Measurements from ENCODE around the gene TMOD1. TPM values are rescaled to one million over a fixed set of nuclear protein-coding genes. Genes with fewer than 3 reads are reported as not detected.
"Not testable (repeated sequence)": the region's sequence is repeated elsewhere in the genome, so short reads cannot be mapped to it uniquely, and the experiment has no call there.

The TMOD1 gene
- total RNA-seq, 1 experiment from 2014 or later = not detected

DNA sequence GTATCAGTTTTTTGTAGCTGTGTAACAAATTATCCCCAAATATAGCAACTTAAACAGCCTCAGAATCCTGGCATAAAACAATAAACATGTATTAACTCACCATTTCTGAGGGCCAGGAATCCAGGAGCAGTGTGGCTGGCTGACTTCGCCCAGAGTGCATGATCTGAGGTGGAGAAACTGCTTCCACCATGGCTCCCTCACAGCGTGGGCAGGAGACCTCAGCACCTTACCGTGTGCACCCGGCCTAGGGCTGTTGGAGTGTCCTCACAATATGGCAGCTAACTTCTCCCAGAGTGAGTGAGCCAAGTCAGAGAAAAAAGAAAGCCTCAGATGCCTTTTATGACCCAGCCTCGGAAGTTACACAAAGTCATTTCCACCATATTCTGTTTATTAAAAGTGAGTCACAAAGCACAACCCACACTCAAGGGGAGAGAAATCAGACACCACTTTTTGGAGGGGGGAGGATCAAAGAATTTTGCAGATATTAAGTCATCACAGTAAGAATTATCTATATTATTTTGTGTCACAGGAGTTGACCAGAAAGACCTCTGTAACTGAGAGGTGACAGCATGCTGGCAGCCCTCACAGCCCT lies 72.1 kb downstream of the TMOD1 start:
- Histone ChIP-seq H4K20me1 (ENCODE audit: insufficient read depth, low read depth, low read length) (no peaks in the 10 kb centered on the region), H3K27me3 (ENCODE audit: low read length) (no peaks in the 10 kb centered on the region), H3K27ac (ENCODE audit: low read length) (no peak overlapping the region), H3K79me2 (ENCODE audit: low read length) (no peaks in the 10 kb centered on the region), H2AFZ (ENCODE audit: low read length) (no peak overlapping the region), H3K4me2 (ENCODE audit: low read depth, low read length, poor library complexity, severe bottlenecking) (no peak overlapping the region), H3K9ac (ENCODE audit: low read length) (no peak overlapping the region), H3K9me2 (replicated peaks; ENCODE audit: insufficient read depth, low read length) (no peaks in the 10 kb centered on the region), H3K36me3 (ENCODE audit: insufficient read depth, low read length) (no peaks in the 10 kb centered on the region), H3K4me1 (ENCODE audit: low read length) (no peaks in the 10 kb centered on the region), H3K9me3 (ENCODE audit: low read length) (no peaks in the 10 kb centered on the region), H3K4me3 (ENCODE audit: low read length) (no peak overlapping the region)
- DNase-seq = no peak

DNA sequence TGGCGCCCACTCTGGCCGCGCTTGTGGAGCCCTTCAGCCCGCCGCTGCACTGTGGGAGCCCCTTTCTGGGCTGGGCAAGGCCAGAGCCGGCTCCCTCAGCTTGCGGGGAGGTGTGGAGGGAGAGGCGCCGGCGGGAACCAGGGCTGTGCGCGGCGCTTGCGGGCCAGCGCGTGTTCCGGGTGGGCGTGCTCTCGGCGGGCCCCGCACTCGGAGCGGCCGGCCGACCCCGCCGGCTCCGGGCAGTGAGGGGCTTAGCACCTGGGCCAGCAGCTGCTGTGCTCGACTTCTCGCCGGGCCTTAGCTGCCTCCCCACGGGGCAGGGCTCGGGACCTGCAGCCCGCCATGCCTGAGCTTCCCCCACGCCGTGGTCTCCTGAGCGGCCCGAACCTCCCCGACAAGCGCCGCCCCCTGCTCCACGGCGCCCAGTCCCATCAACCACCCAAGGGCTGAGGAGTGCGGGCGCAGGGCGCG lies 72.7 kb downstream of the TMOD1 start:
- DNase-seq; H3K27ac ChIP-seq (ENCODE audit: low read length): not testable (repeated sequence)

DNA sequence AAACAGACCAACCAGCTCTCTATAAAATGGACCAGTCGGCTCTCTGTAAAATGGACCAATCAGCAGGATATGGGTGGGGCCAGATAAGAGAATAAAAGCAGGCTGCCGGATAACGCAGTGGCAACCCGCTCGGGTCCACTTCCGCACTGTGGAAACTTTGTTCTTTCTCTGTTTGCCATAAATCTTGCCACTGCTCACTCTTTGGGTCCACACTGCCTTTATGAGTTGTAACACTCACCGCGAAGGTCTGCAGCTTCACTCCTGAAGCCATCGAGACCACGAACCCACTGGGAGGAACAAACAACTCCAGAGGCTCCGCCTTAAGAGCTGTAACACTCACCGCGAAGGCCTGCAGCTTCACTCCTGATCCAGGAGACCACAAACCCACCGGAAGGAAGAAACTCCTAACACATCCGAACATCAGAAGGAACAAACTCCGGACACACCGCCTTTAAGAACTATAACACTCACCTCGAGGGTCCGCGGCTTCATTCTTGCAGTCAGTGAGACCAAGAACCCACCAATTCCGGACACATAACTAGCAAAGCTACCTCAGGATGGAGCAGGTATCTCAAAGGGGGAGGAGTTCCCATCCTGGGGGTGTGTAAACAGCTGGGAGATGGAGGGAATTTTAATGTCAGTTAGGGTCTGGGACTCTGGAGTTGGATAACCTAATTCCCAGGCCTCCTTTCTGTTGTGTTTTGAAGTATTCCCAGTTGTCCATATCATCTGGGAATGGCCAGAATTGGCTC lies 73.6 kb downstream of the TMOD1 start:
- H2AFZ ChIP-seq (ENCODE audit: low read length); H3K27ac ChIP-seq (ENCODE audit: low read length); DNase-seq; H3K9me2 ChIP-seq (replicated peaks; ENCODE audit: insufficient read depth, low read length); H3K79me2 ChIP-seq (ENCODE audit: low read length); H3K36me3 ChIP-seq (ENCODE audit: insufficient read depth, low read length); H3K4me1 ChIP-seq (ENCODE audit: low read length); H4K20me1 ChIP-seq (ENCODE audit: insufficient read depth, low read depth, low read length); H3K9ac ChIP-seq (ENCODE audit: low read length); H3K9me3 ChIP-seq (ENCODE audit: low read length); H3K4me2 ChIP-seq (ENCODE audit: low read depth, low read length, poor library complexity, severe bottlenecking); H3K27me3 ChIP-seq (ENCODE audit: low read length); H3K4me3 ChIP-seq (ENCODE audit: low read length): not testable (repeated sequence)

More for the DNA sequence above, 72.7 kb downstream of the TMOD1 start:
- H3K9me2 ChIP-seq (replicated peaks; ENCODE audit: insufficient read depth, low read length); H2AFZ ChIP-seq (ENCODE audit: low read length); H3K4me1 ChIP-seq (ENCODE audit: low read length); H4K20me1 ChIP-seq (ENCODE audit: insufficient read depth, low read depth, low read length); H3K9me3 ChIP-seq (ENCODE audit: low read length); H3K4me3 ChIP-seq (ENCODE audit: low read length); H3K36me3 ChIP-seq (ENCODE audit: insufficient read depth, low read length); H3K9ac ChIP-seq (ENCODE audit: low read length); H3K4me2 ChIP-seq (ENCODE audit: low read depth, low read length, poor library complexity, severe bottlenecking); H3K27me3 ChIP-seq (ENCODE audit: low read length); H3K79me2 ChIP-seq (ENCODE audit: low read length): not testable (repeated sequence)

DNA sequence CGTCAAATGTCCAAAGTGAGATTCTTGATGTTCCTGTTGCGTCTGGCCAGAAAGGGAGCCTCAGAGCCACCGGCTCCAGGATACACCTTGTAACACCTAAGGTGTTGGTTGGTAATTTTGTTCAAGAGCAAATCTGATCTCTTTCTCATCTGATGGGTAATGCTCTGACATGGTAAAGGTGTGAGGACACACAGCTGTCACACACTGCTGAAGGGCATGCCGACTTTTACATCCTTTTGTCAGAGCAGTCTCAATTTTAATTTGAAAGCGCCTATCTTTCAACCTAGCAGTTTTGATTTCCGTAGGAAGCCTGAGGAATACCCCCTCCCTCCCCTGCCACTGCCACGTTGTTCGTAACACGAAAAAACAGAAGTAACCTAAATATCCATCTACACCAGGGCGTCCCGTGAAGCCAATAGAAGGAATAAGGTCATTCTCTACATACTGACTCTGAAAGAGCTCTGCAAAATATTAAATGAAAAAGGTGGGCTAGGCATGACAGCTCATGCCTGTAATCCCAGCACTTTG lies 74.3 kb downstream of the TMOD1 start:
- Histone ChIP-seq H2AFZ (ENCODE audit: low read length) (no peak overlapping the region), H4K20me1 (ENCODE audit: insufficient read depth, low read depth, low read length) (no peaks in the 10 kb centered on the region), H3K27me3 (ENCODE audit: low read length) (no peaks in the 10 kb centered on the region), H3K36me3 (ENCODE audit: insufficient read depth, low read length) (no peaks in the 10 kb centered on the region), H3K4me1 (ENCODE audit: low read length) (no peaks in the 10 kb centered on the region), H3K9me2 (replicated peaks; ENCODE audit: insufficient read depth, low read length) (no peaks in the 10 kb centered on the region), H3K4me3 (ENCODE audit: low read length) (no peak overlapping the region), H3K27ac (ENCODE audit: low read length) (no peak overlapping the region), H3K4me2 (ENCODE audit: low read depth, low read length, poor library complexity, severe bottlenecking) (no peak overlapping the region), H3K9ac (ENCODE audit: low read length) (no peak overlapping the region), H3K79me2 (ENCODE audit: low read length) (no peaks in the 10 kb centered on the region), H3K9me3 (ENCODE audit: low read length) (no peaks in the 10 kb centered on the region)
- no peak for DNase-seq

DNA sequence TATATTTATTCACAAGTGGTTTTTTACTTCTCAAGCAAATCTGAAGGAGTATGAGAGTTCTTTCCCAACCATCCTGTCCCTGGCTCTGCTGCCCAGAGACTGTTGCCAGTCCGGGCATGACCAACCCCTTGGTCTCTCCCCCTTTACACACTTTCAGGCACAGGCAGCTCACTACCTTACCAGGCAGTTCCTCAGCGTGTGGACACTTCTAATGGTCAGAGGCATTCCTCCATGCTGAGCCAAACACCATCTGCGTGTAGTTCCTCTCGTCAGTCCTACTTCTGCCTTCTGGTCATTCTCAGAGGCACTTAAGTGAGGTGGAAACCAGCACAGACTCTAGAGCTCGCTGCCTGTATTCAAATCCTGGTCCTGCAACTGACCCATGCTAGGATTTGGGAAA lies 75.6 kb downstream of the TMOD1 start:
- H3K9me3 ChIP-seq (ENCODE audit: low read length) = no peaks in the 10 kb centered on the region
- H3K4me3 ChIP-seq (ENCODE audit: low read length) = no peak overlapping the region
- H3K4me1 ChIP-seq (ENCODE audit: low read length) = no peaks in the 10 kb centered on the region
- H3K27me3 ChIP-seq (ENCODE audit: low read length) = no peaks in the 10 kb centered on the region
- no peaks in the 10 kb centered on the region for H4K20me1 ChIP-seq (ENCODE audit: insufficient read depth, low read depth, low read length)
- H3K27ac ChIP-seq (ENCODE audit: low read length) = no peak overlapping the region
- no peak overlapping the region for H3K9ac ChIP-seq (ENCODE audit: low read length)
- no peak overlapping the region for H3K4me2 ChIP-seq (ENCODE audit: low read depth, low read length, poor library complexity, severe bottlenecking)
- H2AFZ ChIP-seq (ENCODE audit: low read length) = no peak overlapping the region
- H3K79me2 ChIP-seq (ENCODE audit: low read length) = no peaks in the 10 kb centered on the region
- H3K36me3 ChIP-seq (ENCODE audit: insufficient read depth, low read length) = no peaks in the 10 kb centered on the region
- no peaks in the 10 kb centered on the region for H3K9me2 ChIP-seq (replicated peaks; ENCODE audit: insufficient read depth, low read length)
- DNase-seq = no peak

DNA sequence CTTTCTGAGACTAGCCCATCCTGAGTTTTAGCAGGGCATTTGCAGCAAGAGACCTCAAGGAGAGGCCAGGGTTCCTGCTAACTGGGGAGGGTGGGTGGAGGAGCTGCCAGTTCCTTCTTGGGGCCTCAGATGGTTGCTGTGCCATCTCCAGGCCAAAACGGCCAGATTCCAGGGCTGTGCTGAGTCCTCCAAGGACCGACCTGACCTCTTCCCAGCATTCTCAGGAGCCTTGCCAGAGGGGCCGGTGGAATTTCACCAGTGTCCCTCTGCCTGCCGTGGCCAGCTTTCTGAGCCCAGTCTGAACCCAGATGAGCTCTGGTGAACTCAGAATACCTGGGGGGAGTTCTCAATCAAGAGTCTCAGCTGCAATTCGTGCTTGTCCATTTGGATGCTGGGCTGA lies 77.4 kb downstream of the TMOD1 start:
- Histone ChIP-seq H3K27me3 (ENCODE audit: low read length) (no peaks in the 10 kb centered on the region), H3K4me2 (ENCODE audit: low read depth, low read length, poor library complexity, severe bottlenecking) (no peak overlapping the region), H3K9ac (ENCODE audit: low read length) (no peak overlapping the region), H3K9me3 (ENCODE audit: low read length) (no peaks in the 10 kb centered on the region), H3K79me2 (ENCODE audit: low read length) (no peaks in the 10 kb centered on the region), H4K20me1 (ENCODE audit: insufficient read depth, low read depth, low read length) (no peaks in the 10 kb centered on the region), H3K27ac (ENCODE audit: low read length) (no peak overlapping the region), H3K4me3 (ENCODE audit: low read length) (no peak overlapping the region), H2AFZ (ENCODE audit: low read length) (no peak overlapping the region), H3K36me3 (ENCODE audit: insufficient read depth, low read length) (no peaks in the 10 kb centered on the region), H3K9me2 (replicated peaks; ENCODE audit: insufficient read depth, low read length) (no peaks in the 10 kb centered on the region), H3K4me1 (ENCODE audit: low read length) (no peaks in the 10 kb centered on the region)
- DNase-seq = no peak

DNA sequence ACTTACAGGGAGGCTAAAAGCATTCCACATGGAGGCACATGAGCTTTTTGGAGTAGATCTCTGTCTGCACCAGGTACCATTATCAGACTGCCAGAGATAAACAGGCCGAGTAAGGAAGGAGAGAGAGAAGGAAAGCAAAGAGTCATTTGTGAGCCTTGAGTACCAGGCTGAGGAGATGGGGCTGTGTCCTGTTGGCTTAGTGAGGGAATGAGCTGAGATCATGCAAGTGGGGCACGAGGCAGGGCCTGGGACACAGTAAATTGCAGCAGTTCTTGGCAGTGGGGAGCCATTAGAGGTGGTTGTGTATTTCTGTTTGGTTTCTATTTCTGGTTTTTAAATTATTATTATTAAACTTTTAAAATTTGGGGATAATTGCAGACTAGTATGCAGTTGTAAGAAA lies 78.4 kb downstream of the TMOD1 start:
- H3K9me3 ChIP-seq (ENCODE audit: low read length) = no peaks in the 10 kb centered on the region
- no peaks in the 10 kb centered on the region for H3K36me3 ChIP-seq (ENCODE audit: insufficient read depth, low read length)
- H3K27me3 ChIP-seq (ENCODE audit: low read length) = no peaks in the 10 kb centered on the region
- H3K4me2 ChIP-seq (ENCODE audit: low read depth, low read length, poor library complexity, severe bottlenecking) = no peak overlapping the region
- no peaks in the 10 kb centered on the region for H3K79me2 ChIP-seq (ENCODE audit: low read length)
- H3K4me3 ChIP-seq (ENCODE audit: low read length) = no peak overlapping the region
- H3K27ac ChIP-seq (ENCODE audit: low read length) = no peak overlapping the region
- no peak for DNase-seq
- H2AFZ ChIP-seq (ENCODE audit: low read length) = no peak overlapping the region
- H4K20me1 ChIP-seq (ENCODE audit: insufficient read depth, low read depth, low read length) = no peaks in the 10 kb centered on the region
- no peak overlapping the region for H3K9ac ChIP-seq (ENCODE audit: low read length)
- H3K4me1 ChIP-seq (ENCODE audit: low read length) = no peaks in the 10 kb centered on the region
- no peaks in the 10 kb centered on the region for H3K9me2 ChIP-seq (replicated peaks; ENCODE audit: insufficient read depth, low read length)

DNA sequence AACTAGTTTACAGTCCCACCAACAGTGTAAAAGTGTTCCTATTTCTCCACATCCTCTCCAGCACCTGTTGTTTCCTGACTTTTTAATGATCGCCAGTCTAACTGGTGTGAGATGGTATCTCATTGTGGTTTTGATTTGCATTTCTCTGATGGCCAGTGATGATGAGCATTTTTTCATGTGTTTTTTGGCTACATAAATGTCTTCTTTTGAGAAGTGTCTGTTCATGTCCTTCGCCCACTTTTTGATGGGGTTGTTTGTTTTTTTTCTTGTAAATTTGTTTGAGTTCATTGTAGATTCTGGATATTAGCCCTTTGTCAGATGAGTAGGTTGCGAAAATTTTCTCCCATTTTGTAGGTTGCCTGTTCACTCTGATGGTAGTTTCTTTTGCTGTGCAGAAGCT lies 80.1 kb downstream of the TMOD1 start:
- H3K9ac ChIP-seq (ENCODE audit: low read length); H3K27me3 ChIP-seq (ENCODE audit: low read length); H3K9me2 ChIP-seq (replicated peaks; ENCODE audit: insufficient read depth, low read length); DNase-seq; H3K79me2 ChIP-seq (ENCODE audit: low read length); H3K9me3 ChIP-seq (ENCODE audit: low read length); H3K4me3 ChIP-seq (ENCODE audit: low read length); H3K4me2 ChIP-seq (ENCODE audit: low read depth, low read length, poor library complexity, severe bottlenecking); H4K20me1 ChIP-seq (ENCODE audit: insufficient read depth, low read depth, low read length); H3K27ac ChIP-seq (ENCODE audit: low read length); H3K36me3 ChIP-seq (ENCODE audit: insufficient read depth, low read length); H3K4me1 ChIP-seq (ENCODE audit: low read length); H2AFZ ChIP-seq (ENCODE audit: low read length): not testable (repeated sequence)
